HS-5 (cell line): Measurements from ENCODE around the gene OTOGL.
A peak's percentile ranks its signal among the peaks of the same experiment; 100 is the strongest.
"Not testable (repeated sequence)": the region's sequence is repeated elsewhere in the genome, so short reads cannot be mapped to it uniquely, and the experiment has no call there.

Source experiments
- DNase-seq: peaks from one replicate; pipeline ENCODE4 v3.0.0-alpha.2; 2012; ENCODE audit warnings: low read depth

OTOGL gene

GRCh38 chr12:80099259-80099658 lies at the start of gene OTOGL:
TSS of gene OTOGL (plus strand) at chr12:80099537. CDS start at chr12:80209432, 109,895 bp downstream.
- no peak for DNase-seq

GRCh38 chr12:80050236-80050635 lies 49.1 kb upstream of the OTOGL start:
- DNase-seq: no peak

GRCh38 chr12:80053051-80053790 lies 46.1 kb upstream of the OTOGL start:
- peak; percentile 31 for DNase-seq

GRCh38 chr12:80056232-80056631 lies 43.1 kb upstream of the OTOGL start:
- DNase-seq: no peak

- no peak for DNase-seq
Measured at GRCh38 chr12:80056845-80057244, 42.5 kb upstream of the OTOGL start.

- no peak for DNase-seq
Measured at GRCh38 chr12:80058586-80058985, 40.8 kb upstream of the OTOGL start.

- DNase-seq: no peak
Measured at GRCh38 chr12:80059102-80059501, 40.2 kb upstream of the OTOGL start.

- DNase-seq: no peak
Measured at GRCh38 chr12:80059875-80060274, 39.5 kb upstream of the OTOGL start.

- no peak for DNase-seq
Measured at GRCh38 chr12:80064269-80064668, 35.1 kb upstream of the OTOGL start.

- DNase-seq: no peak
Measured at GRCh38 chr12:80064951-80065350, 34.4 kb upstream of the OTOGL start.

GRCh38 chr12:80068173-80068572 lies 31.2 kb upstream of the OTOGL start:
- DNase-seq: no peak

GRCh38 chr12:80083892-80084614 lies 15.3 kb upstream of the OTOGL start:
- DNase-seq: not testable (repeated sequence)

GRCh38 chr12:80086025-80086424 lies 13.3 kb upstream of the OTOGL start:
- no peak for DNase-seq

- no peak for DNase-seq
Measured at GRCh38 chr12:80087486-80088213, 11.7 kb upstream of the OTOGL start.

- no peak for DNase-seq
Measured at GRCh38 chr12:80100591-80100990, 1.3 kb downstream of the OTOGL start.

- DNase-seq: no peak
Measured at GRCh38 chr12:80101126-80101525, 1.8 kb downstream of the OTOGL start.

GRCh38 chr12:80107221-80107620 lies 7.9 kb downstream of the OTOGL start:
- no peak for DNase-seq

GRCh38 chr12:80116735-80117134 lies 17.4 kb downstream of the OTOGL start:
- DNase-seq: no peak

- no peak for DNase-seq
Measured at GRCh38 chr12:80118565-80119324, 19.4 kb downstream of the OTOGL start.

- no peak for DNase-seq
Measured at GRCh38 chr12:80120994-80121393, 21.7 kb downstream of the OTOGL start.

GRCh38 chr12:80121661-80122060 lies 22.3 kb downstream of the OTOGL start:
- no peak for DNase-seq

- DNase-seq: no peak
Measured at GRCh38 chr12:80129895-80130530, 30.7 kb downstream of the OTOGL start.
